SKM-1 (cell line): ENCODE results near the gene UBE2M.
A peak's percentile ranks its signal among the peaks of the same experiment; 100 is the strongest.
"Not testable (repeated sequence)": the region's sequence is repeated elsewhere in the genome, so short reads cannot be mapped to it uniquely, and the experiment has no call there.

Experiments
- DNase-seq: peaks from one replicate; lab custom pipeline; 2025; ENCODE audit not compliant: unreplicated experiment; lab: John Stamatoyannopoulos, UW

The UBE2M gene

DNA sequence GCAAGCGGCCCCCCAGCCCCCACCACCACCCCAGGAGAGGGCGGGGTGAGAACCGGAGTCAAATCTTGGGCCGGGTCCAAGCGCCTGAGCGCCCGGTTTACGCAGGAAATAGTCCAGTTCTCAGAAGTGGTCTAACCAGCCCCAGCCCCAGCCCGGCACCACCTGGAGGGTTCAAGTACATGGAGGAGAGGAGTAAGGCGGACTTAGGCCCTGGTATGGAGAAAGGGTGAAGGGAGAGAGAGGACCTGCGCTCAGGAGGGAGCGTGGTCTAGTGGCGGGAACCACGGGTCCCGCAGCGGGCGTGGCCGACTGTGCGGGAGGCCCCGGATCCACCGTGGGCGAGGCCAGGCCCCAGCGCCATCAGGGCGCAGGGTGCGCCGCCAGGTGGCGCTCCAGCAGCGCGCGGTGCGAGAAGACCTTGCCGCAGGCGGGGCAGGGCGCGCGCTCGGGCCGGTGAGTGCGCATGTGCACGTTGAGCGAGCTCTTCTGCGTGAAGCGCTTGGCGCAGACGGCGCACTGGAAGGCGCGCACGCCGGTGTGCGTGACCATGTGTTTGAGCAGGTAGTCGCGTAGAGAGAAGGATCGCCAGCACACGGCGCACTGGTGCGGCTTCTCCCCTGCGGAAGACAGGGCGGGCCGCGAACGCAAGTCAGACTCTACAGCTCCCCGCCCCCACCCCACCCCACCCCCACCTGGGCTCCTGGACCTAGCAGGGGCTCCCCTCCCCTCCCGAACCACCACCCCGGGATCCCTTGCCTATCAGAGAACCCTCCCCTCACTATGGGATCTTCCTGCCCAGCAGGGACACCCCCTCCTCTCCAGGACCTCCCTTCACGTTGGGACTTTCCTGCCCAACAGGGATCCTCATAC is 44.5 kb downstream of the UBE2M start:
- DNase-seq = peak; percentile 17

DNA sequence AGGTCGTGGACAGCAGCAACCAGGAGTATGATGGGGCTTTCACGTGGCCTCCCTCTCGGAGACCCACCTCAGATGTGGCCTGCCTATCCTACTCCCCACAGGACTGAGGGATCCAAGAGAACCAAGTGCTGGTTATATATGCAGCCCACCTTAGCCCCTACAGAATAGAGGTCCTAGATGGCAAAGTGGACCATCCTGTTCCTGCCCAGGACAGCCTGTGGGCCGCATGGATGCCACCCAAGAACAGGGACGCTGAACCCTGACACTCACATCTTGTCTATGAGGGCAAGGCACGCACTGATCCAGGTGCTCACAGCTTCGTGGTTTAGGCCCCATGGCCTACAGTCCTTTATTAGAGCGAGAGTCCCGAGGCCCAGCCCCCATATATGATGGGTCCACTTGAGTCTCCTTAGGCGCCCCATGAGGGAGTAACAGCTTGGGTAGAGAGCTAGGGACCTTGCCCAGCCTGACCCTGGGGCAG is 45.2 kb downstream of the UBE2M start:
- DNase-seq = no peak

DNA sequence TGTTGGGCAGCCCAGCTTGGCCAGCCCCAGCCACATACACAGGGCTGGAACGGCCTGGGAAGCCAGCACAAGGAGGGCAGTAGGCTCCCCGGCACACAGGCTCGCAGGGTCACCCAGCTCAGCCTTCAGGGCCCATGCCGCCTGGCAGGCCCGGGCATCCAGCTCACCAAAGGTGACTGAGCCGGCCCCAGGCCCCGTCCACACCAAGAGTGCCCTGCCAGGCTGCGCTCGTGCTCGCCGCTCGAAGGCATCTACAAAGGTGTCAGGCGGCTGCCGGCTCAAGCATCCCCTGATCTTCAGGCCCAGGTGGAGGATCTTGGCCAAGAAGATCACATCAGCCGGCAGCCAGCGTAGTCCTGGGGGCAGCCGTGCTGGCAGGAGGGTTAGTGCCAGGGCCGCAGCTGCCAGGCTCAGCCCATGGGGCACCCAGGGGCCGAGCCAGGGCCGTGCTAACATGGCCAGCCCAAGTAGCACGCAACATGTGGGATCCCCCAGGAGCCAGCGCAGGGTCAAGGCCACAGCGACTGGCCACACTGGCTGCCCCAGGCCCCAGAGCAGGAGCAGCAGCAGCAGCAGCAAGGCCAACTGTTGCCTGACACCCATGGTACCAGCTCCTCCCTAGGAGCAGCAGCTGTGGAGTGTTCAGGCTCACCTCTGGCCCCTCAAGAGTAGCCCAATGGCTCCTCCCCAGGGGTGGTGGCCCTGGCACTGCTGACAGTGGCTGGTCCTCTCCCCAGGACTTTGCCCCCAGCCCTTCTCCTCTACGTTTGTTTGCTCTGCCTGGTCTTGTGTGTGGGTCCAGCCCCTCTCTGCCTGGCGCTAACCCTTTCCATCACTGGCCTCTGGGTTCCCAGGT is 46.8 kb downstream of the UBE2M start, which contains the start of gene SLC27A5:
TSS of gene SLC27A5 (minus strand) at position 640 of the 856 bp plus-strand sequence. CDS start at position 603, 37 bp downstream.
- DNase-seq = no peak

DNA sequence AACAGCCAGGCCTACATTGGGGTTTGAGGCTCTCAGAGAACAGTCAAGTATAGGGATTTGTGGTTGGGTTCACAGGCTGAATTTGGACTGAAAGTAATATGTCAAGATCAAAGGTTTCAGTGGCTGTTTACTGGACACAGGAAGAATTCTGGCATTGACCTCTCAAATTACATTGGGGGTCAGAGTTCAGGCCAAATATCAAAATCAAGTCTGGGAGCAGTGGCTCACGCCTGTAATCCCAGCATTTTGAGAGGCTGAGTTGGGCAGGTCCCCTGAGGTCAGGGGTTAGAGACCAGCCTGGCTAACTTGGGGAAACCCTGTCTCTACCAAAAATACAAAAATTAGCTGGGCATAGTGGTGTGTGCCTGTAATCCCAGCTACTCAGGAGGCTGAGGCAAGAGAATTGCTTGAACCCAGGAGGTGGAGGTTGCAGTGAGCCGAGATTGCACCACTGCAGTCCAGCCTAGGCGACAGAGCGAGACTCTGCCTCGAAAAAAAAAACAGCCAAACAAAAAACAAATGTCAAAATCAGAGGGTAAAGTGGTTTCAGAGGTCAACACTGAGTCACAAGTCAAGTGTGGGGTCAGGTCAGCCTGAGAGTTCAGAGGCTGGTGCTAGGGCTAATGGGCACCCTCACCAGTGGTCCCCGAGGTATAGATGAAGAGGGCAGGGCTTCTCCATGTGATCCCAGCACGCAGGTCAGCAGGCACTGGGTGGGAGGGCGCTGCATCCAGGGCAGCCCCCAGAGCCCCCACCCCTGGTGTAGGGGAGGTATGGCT is 48.1 kb downstream of the UBE2M start:
- no peak for DNase-seq

DNA sequence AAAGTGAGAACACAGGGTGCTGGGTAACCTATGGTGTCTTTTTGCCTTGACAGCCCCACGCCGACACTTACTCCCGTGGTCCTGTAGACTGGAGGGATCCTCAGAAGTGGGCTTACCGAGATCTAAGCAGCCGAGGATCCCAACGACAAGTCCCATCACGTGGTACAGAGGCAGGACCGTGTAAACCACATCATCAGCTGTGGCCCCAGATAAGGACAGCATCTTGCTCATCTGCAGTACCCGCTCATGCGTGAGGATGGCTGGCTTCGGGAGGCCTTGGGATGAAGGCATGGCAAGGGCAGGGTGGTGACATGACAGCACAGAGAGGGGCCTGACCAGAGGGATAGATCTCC is 48.7 kb downstream of the UBE2M start:
- no peak for DNase-seq

DNA sequence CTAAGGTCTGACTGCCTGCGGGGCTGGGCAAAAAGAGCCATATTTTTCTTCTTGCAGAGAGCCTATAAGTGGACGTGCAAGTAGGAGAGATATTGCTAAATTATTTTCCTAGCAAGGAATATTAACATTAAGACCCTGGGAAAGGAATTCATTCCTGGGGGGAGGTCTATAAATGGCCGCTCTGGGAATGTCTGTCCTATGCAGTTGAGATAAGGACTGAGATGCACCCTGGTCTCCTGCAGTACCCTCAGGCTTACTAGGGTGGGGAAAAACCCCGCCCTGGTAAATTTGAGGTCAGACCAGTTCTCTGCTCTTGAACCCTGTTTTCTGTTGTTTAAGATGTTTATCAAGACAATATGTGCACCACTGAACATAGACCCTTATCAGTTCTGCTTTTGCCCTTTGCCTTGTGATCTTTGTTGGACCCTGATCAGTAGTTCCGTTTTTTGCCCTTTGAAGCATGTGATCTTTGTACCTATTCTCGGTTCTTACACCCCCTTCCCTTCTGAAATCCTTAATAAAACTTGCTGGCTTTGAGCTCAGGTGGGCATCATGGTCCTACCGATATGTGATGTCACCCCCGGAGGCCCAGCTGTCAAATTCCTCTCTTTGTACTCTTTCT is 50.7 kb downstream of the UBE2M start:
- not testable (repeated sequence) for DNase-seq
